Panc1 (cell line): ENCODE results near the gene VWA8. TPM values are rescaled to one million over a fixed set of nuclear protein-coding genes. Genes with fewer than 3 reads are reported as not detected.

Experiments
- ATAC-seq: fragments of 200-7000 bp; cut with Tn5 transposase; 2 replicates; pipeline ENCODE4 v1.9.1; 2020; ENCODE audit warnings: mild to moderate bottlenecking, moderate library complexity
- BruUV-seq: library from RNA; stranded (reverse); fragments of 400-500 nt; replicated peaks from 2 replicates; lab custom pipeline; 2021; lab: Mats Ljungman, UMichigan
- CTCF ChIA-PET: fragments of 300-600 bp; sonication (Branson Sonifier 250); formaldehyde crosslinking; loops from one replicate; lab custom pipeline; 2022; ENCODE audit warnings: antibody characterized with exemption; lab: Charles Lee
- POLR2A ChIA-PET: fragments of 300-600 bp; sonication (Branson Sonifier 250); formaldehyde crosslinking; loops from one replicate; lab custom pipeline; 2022; ENCODE audit warnings: antibody characterized with exemption; lab: Charles Lee
- DNase-seq: peaks from one replicate; pipeline ENCODE4 v3.0.0-alpha.2; 2010; ENCODE audit warnings: low read depth, low spot score
- H3K27ac ChIP-seq: 2 replicates; pipeline ENCODE4 v1.5.1; 2011; ENCODE audit warnings: mild to moderate bottlenecking, low read length, inconsistent platforms
- H3K27me3 ChIP-seq: fragments of 200-500 bp; sonication (Bioruptor generic); 2 replicates; pipeline ENCODE4 v1.6.0; 2014; ENCODE audit warnings: low read length, inconsistent platforms; ENCODE audit not compliant: control insufficient read depth, insufficient read depth
- H3K36me3 ChIP-seq: fragments of 200-500 bp; sonication (Bioruptor generic); 2 replicates; pipeline ENCODE4 v1.5.1; 2014; ENCODE audit warnings: inconsistent platforms, mild to moderate bottlenecking, low read length, moderate library complexity; ENCODE audit not compliant: control insufficient read depth, insufficient read depth
- H3K4me1 ChIP-seq: 2 replicates; pipeline ENCODE4 v1.5.1; 2011; ENCODE audit warnings: inconsistent platforms, mild to moderate bottlenecking, low read length, moderate library complexity; ENCODE audit not compliant: control insufficient read depth, insufficient read depth
- H3K4me3 ChIP-seq, 2 experiments: 2 replicates each; pipeline ENCODE4 v1.5.1; 2011 to 2012; ENCODE audit warnings: low read depth in 2 of 2, low read length in 2 of 2, mild to moderate bottlenecking in 2 of 2, inconsistent platforms in 1 of 2, moderate library complexity in 1 of 2
- H3K9me3 ChIP-seq: fragments of 200-500 bp; sonication (Bioruptor generic); 2 replicates; pipeline ENCODE4 v1.5.1; 2014; ENCODE audit warnings: low read depth, mild to moderate bottlenecking, inconsistent platforms, low read length, moderate library complexity; ENCODE audit not compliant: control insufficient read depth, insufficient read depth
- POLR2AphosphoS5 ChIP-seq: IDR thresholded peaks from 2 replicates; pipeline ENCODE4 v1.6.1; 2012; ENCODE audit warnings: mild to moderate bottlenecking, low read depth, low read length, moderate library complexity
- SIN3A ChIP-seq: IDR thresholded peaks from 2 replicates; pipeline ENCODE4 v1.6.1; 2012; ENCODE audit warnings: low read depth, mild to moderate bottlenecking, low read length, moderate library complexity, borderline replicate concordance; ENCODE audit not compliant: insufficient read depth
- TCF7L2 ChIP-seq: IDR thresholded peaks from 2 replicates; pipeline ENCODE4 v1.6.1; 2011; ENCODE audit warnings: mild to moderate bottlenecking, low read depth, low read length, inconsistent platforms
- in situ Hi-C: cut with HindIII; loops from 2 replicates; pipeline ENCODE4 v1.10.0; 2016; ENCODE audit warnings: low sequenced_read_pairs, low pct_unique_long_range_greater_than_20kb
- intact Hi-C: fragments of 100-400 bp; cut with micrococcal nuclease; formaldehyde crosslinking; loops from one replicate; pipeline ENCODE4 v1.10.0; 2022; ENCODE audit not compliant: unreplicated experiment
- total RNA-seq: library from RNA; stranded (reverse); gene quantifications from one replicate; pipeline ENCODE4 v1.2.1, GENCODE V29; 2021; ENCODE audit not compliant: unreplicated experiment
- TF ChIP-seq, protein P1 (sequence below), 2 experiments: IDR thresholded peaks; 2 replicates each; pipeline ENCODE4 v1.6.1; 2011 to 2012; ENCODE audit warnings: low read depth in 2 of 2, control low read depth in 1 of 2, low read length in 1 of 2, mild to moderate bottlenecking in 1 of 2, moderate library complexity in 1 of 2; ENCODE audit not compliant: insufficient read depth in 1 of 2
- TF ChIP-seq, protein P2 (sequence below): fragments of 450-650 bp; IDR thresholded peaks from 2 replicates; pipeline ENCODE4 v1.5.1; 2017; ENCODE audit warnings: mild to moderate bottlenecking

VWA8 gene
- total RNA-seq, 1 experiment from 2014 or later: 11.2 TPM

GRCh38 chr13:41547251-41548000 is 413.5 kb downstream of the VWA8 start:
- Histone ChIP-seq H3K27ac (no peak overlapping the region), H3K4me3 (no peak overlapping the region), H3K36me3 (no peaks in the 10 kb centered on the region), H3K27me3 (no peaks in the 10 kb centered on the region), H3K9me3 (no peaks in the 10 kb centered on the region), H3K4me1 (no peaks in the 10 kb centered on the region)
- ATAC-seq (no peak), DNase-seq (no peak)
- POLR2A ChIA-PET: no interaction called here
- in situ Hi-C loops (no loop called here), intact Hi-C loops (no loop called here)
- TF ChIP-seq, protein P1, sequence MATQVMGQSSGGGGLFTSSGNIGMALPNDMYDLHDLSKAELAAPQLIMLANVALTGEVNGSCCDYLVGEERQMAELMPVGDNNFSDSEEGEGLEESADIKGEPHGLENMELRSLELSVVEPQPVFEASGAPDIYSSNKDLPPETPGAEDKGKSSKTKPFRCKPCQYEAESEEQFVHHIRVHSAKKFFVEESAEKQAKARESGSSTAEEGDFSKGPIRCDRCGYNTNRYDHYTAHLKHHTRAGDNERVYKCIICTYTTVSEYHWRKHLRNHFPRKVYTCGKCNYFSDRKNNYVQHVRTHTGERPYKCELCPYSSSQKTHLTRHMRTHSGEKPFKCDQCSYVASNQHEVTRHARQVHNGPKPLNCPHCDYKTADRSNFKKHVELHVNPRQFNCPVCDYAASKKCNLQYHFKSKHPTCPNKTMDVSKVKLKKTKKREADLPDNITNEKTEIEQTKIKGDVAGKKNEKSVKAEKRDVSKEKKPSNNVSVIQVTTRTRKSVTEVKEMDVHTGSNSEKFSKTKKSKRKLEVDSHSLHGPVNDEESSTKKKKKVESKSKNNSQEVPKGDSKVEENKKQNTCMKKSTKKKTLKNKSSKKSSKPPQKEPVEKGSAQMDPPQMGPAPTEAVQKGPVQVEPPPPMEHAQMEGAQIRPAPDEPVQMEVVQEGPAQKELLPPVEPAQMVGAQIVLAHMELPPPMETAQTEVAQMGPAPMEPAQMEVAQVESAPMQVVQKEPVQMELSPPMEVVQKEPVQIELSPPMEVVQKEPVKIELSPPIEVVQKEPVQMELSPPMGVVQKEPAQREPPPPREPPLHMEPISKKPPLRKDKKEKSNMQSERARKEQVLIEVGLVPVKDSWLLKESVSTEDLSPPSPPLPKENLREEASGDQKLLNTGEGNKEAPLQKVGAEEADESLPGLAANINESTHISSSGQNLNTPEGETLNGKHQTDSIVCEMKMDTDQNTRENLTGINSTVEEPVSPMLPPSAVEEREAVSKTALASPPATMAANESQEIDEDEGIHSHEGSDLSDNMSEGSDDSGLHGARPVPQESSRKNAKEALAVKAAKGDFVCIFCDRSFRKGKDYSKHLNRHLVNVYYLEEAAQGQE (IDR thresholded peaks at IDR 0.05; ENCODE audit: insufficient read depth in 1 of 2, low read depth in 2 of 2, low read length in 1 of 2): no peak
- TF ChIP-seq, protein P2, sequence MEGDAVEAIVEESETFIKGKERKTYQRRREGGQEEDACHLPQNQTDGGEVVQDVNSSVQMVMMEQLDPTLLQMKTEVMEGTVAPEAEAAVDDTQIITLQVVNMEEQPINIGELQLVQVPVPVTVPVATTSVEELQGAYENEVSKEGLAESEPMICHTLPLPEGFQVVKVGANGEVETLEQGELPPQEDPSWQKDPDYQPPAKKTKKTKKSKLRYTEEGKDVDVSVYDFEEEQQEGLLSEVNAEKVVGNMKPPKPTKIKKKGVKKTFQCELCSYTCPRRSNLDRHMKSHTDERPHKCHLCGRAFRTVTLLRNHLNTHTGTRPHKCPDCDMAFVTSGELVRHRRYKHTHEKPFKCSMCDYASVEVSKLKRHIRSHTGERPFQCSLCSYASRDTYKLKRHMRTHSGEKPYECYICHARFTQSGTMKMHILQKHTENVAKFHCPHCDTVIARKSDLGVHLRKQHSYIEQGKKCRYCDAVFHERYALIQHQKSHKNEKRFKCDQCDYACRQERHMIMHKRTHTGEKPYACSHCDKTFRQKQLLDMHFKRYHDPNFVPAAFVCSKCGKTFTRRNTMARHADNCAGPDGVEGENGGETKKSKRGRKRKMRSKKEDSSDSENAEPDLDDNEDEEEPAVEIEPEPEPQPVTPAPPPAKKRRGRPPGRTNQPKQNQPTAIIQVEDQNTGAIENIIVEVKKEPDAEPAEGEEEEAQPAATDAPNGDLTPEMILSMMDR: no peak
- TF ChIP-seq POLR2AphosphoS5 (no peak), TCF7L2 (no peak), SIN3A (no peak)
- BruUV-seq: no TSS peak
- CTCF ChIA-PET: no interaction called here

- Histone ChIP-seq H3K27me3 (no peaks in the 10 kb centered on the region), H3K9me3 (no peaks in the 10 kb centered on the region), H3K27ac (no peak overlapping the region), H3K4me1 (no peaks in the 10 kb centered on the region), H3K36me3 (no peaks in the 10 kb centered on the region), H3K4me3 (no peak overlapping the region)
- ChIA-PET CTCF (no interaction called here), POLR2A (no interaction called here)
- ATAC-seq: no peak; the same call in 1 of the 2 replicates
- no peak for DNase-seq
- no TSS peak for BruUV-seq
- in situ Hi-C loops (no loop called here), intact Hi-C loops (no loop called here)
- no peak for TF ChIP-seq POLR2AphosphoS5
- no peak for TF ChIP-seq SIN3A
- TF ChIP-seq, protein P1 (IDR thresholded peaks at IDR 0.05; ENCODE audit: insufficient read depth in 1 of 2, low read depth in 2 of 2, low read length in 1 of 2): no peak
- TF ChIP-seq TCF7L2: no peak
- TF ChIP-seq, protein P2: no peak
Measured at GRCh38 chr13:41546372-41547190, 414.3 kb downstream of the VWA8 start.
